Breast epithelium (tissue), 4 donors: ENCODE results near the gene ATG2A. TPM values are rescaled to one million over a fixed set of nuclear protein-coding genes. Genes with fewer than 3 reads are reported as not detected.

Source experiments
- DNase-seq, 2 donors: peaks; one replicate each; pipeline ENCODE4 v3.0.0-alpha.2; 2019; ENCODE audit warnings: low spot score in 2 of 2
- H3K27ac ChIP-seq, 2 donors: fragments of 200-600 bp; sonication (generic) in 1 of 2; one replicate each; pipeline ENCODE4 v1.5.1; 2016 to 2019; ENCODE audit warnings: mild to moderate bottlenecking in 1 of 2
- H3K27me3 ChIP-seq, 2 donors: fragments of 200-600 bp; sonication (generic) in 1 of 2; one replicate each; pipeline versions ENCODE4 v1.5.1 to v1.6.0; 2017 to 2019; ENCODE audit warnings: control low read depth in 1 of 2, mild to moderate bottlenecking in 1 of 2
- H3K36me3 ChIP-seq: fragments of 200-600 bp; one replicate; pipeline ENCODE4 v1.5.1; 2019
- H3K4me1 ChIP-seq, 2 donors: fragments of 200-600 bp; sonication (generic); one replicate each; pipeline ENCODE4 v1.5.1; 2016 to 2019; ENCODE audit warnings: control low read depth in 1 of 2
- H3K4me3 ChIP-seq, 3 donors: fragments of 200-600 bp; sonication (generic); 1 replicate in 2 of 3; 2 replicates in 1 of 3; pipeline ENCODE4 v1.5.1; 2016 to 2019; ENCODE audit warnings: mild to moderate bottlenecking in 3 of 3, moderate library complexity in 2 of 3
- H3K9me3 ChIP-seq, 2 donors: fragments of 200-600 bp; sonication (generic) in 1 of 2; one replicate each; pipeline ENCODE4 v1.5.1; 2016 to 2019; ENCODE audit warnings: control low read depth in 1 of 2
- CTCF ChIP-seq, 3 donors: fragments of 450-650 bp; IDR thresholded peaks; one replicate each; pipeline ENCODE4 v1.5.1; 2016 to 2017; ENCODE audit warnings: antibody characterized with exemption in 3 of 3, mild to moderate bottlenecking in 3 of 3, moderate library complexity in 3 of 3
- POLR2A ChIP-seq: fragments of 450-650 bp; IDR thresholded peaks from one replicate; pipeline ENCODE4 v1.6.1; 2016; ENCODE audit warnings: antibody characterized with exemption, mild to moderate bottlenecking, moderate library complexity
- POLR2AphosphoS5 ChIP-seq, 3 donors: sonication (generic); formaldehyde crosslinking; IDR thresholded peaks; one replicate each; pipeline ENCODE4 v1.6.1; 2017; ENCODE audit warnings: antibody characterized with exemption in 3 of 3
- intact Hi-C: fragments of 100-400 bp; cut with DNase I; formaldehyde crosslinking; loops from one replicate; pipeline ENCODE4 v1.15.1; 2023; ENCODE audit warnings: low total_unique reads
- total RNA-seq, 3 donors: library from RNA; depleted of rRNA; stranded (reverse); fragments of >200 nt; gene quantifications; one replicate each; pipeline ENCODE4 v1.1.0, GENCODE V29; 2016

ATG2A gene
- total RNA-seq, 3 donors from 2014 or later, result 20.0 to 22.1 (median 21.2) TPM

- no peak for DNase-seq
- no peaks in the 10 kb centered on the region for H3K9me3 ChIP-seq
- TF ChIP-seq POLR2AphosphoS5 (IDR thresholded peaks at IDR 0.05) (no peak), CTCF (IDR thresholded peaks at IDR 0.05) (no peak), POLR2A (no peak)
- H3K4me1 ChIP-seq, result peaks cover 0 to 10% of the 10 kb centered on the region in 2 donors
- no peaks in the 10 kb centered on the region for H3K27me3 ChIP-seq
- H3K4me3 ChIP-seq, result no peak overlapping the region
- intact Hi-C loops, result no loop called here
- H3K27ac ChIP-seq, result no peak overlapping the region
- no peaks in the 10 kb centered on the region for H3K36me3 ChIP-seq
These were observed 33.0 kb downstream of the ATG2A start for GRCh38 chr11:64884019-64884418.

DNA sequence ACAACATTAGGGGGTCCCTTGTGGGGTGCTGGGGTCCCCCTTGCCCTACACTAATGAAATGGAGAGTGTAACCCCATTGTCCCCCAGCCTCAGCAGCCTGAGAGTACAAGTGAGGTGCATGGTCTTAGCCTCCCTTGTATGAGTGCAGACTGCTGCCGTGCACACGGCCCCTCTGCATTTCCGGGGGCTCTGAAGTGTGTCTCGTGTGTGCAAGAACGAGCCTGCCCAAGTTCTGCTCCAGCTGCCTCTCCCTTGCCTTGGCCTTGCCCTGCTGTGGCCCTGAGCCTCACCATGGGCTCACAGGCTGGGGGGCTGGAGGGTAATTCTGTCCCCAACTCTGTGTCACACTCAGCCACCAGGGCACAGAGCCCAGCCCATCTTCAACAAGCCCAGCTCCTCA, 33.4 kb downstream of the ATG2A start:
- H3K27ac ChIP-seq, result no peak overlapping the region
- no peaks in the 10 kb centered on the region for H3K36me3 ChIP-seq
- no peak for TF ChIP-seq POLR2A
- TF ChIP-seq POLR2AphosphoS5 (IDR thresholded peaks at IDR 0.05), result no peak
- TF ChIP-seq CTCF (IDR thresholded peaks at IDR 0.05), result no peak
- no peaks in the 10 kb centered on the region for H3K9me3 ChIP-seq
- intact Hi-C loops, result no loop called here
- no peaks in the 10 kb centered on the region for H3K27me3 ChIP-seq
- no peak overlapping the region for H3K4me3 ChIP-seq
- H3K4me1 ChIP-seq, result peaks cover 0 to 10% of the 10 kb centered on the region in 2 donors
- no peak for DNase-seq

DNA sequence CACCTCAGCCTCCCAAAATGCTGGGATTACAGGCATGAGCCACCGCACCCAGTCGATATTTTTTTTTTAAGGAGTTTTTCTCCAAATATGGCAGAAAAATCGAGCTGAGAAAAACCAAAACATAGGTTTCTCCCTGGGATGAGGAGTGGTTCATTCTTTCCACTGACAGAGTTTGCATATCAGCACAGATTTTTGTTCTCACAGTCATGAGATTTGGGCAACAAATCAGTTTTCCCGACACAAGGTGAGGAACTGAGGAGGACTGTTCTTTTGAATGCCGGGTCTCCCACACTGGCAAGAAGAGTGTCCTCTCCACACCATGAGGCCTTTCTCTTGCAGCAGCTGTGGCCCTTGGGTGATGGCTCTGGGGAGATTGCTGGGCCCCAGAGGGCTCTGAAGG, 34.8 kb downstream of the ATG2A start:
- Histone ChIP-seq H3K27me3 (no peaks in the 10 kb centered on the region), H3K36me3 (no peaks in the 10 kb centered on the region), H3K27ac (no peak overlapping the region), H3K4me1 (peaks cover 4 to 6% of the 10 kb centered on the region in 2 donors), H3K9me3 (no peaks in the 10 kb centered on the region), H3K4me3 (no peak overlapping the region)
- DNase-seq, result no peak
- no peak for TF ChIP-seq CTCF (IDR thresholded peaks at IDR 0.05)
- no peak for TF ChIP-seq POLR2A
- no peak for TF ChIP-seq POLR2AphosphoS5 (IDR thresholded peaks at IDR 0.05)
- intact Hi-C loops, result no loop called here

GRCh38 chr11:64881476-64881875, 35.5 kb downstream of the ATG2A start:
- H3K4me3 ChIP-seq, result no peak overlapping the region
- intact Hi-C loops, result no loop called here
- no peaks in the 10 kb centered on the region for H3K36me3 ChIP-seq
- no peak overlapping the region for H3K27ac ChIP-seq
- DNase-seq, result no peak
- TF ChIP-seq POLR2AphosphoS5 (IDR thresholded peaks at IDR 0.05) (no peak), CTCF (IDR thresholded peaks at IDR 0.05) (no peak), POLR2A (no peak)
- no peaks in the 10 kb centered on the region for H3K27me3 ChIP-seq
- peaks cover 10 to 11% of the 10 kb centered on the region in 2 donors for H3K4me1 ChIP-seq
- no peaks in the 10 kb centered on the region for H3K9me3 ChIP-seq

- H3K4me1 ChIP-seq, result peaks cover 17 to 19% of the 10 kb centered on the region in 2 donors
- peak overlapping the region; percentile 96 to 99 for H3K27ac ChIP-seq
- intact Hi-C loops, result no loop called here
- TF ChIP-seq CTCF (IDR thresholded peaks at IDR 0.05), result no peak
- TF ChIP-seq POLR2A, result no peak
- no peak for TF ChIP-seq POLR2AphosphoS5 (IDR thresholded peaks at IDR 0.05)
- DNase-seq, result no peak
- H3K4me3 ChIP-seq, result no peak overlapping the region
- H3K9me3 ChIP-seq, result no peaks in the 10 kb centered on the region
- H3K27me3 ChIP-seq, result no peaks in the 10 kb centered on the region
- H3K36me3 ChIP-seq, result no peaks in the 10 kb centered on the region
These were observed 36.6 kb downstream of the ATG2A start for GRCh38 chr11:64880240-64881001.
